ENCODE measurements around the gene GZMM. TPM values are rescaled to one million over a fixed set of nuclear protein-coding genes. Genes with fewer than 3 reads are reported as not detected.

The GZMM gene
- total and polyA plus RNA-seq, 2 of the 13 experiments (the other 11 are each of a cell fraction or from before 2014, with no cell fraction given): 0.07 TPM; not detected in 1

- TF ChIP-seq AGO1 (IDR thresholded peaks at IDR 0.05; ENCODE audit: low read depth, low read length, poor library complexity, severe bottlenecking) (peak; percentile 33), PBX2 (CRISPR knock-in tag; IDR thresholded peaks at IDR 0.05) (no peak), ATF1 (CRISPR knock-in tag; IDR thresholded peaks at IDR 0.05) (no peak), YY1 (IDR thresholded peaks at IDR 0.05; ENCODE audit: insufficient read depth, insufficient replicate concordance, low read depth, low read length) (peak; percentile 8), ATAD3A (CRISPR knock-in tag; IDR thresholded peaks at IDR 0.05) (no peak), ZBTB7B (CRISPR knock-in tag; IDR thresholded peaks at IDR 0.05) (peak; percentile 73; the same call in 1 of the 2 replicates), FOXJ3 (CRISPR knock-in tag; IDR thresholded peaks at IDR 0.05; ENCODE audit: borderline replicate concordance) (no peak), ZNF770 (CRISPR knock-in tag; IDR thresholded peaks at IDR 0.05) (peak; percentile 56), IRF9 (CRISPR knock-in tag; IDR thresholded peaks at IDR 0.05; ENCODE audit: borderline replicate concordance) (no peak), ZNF558 (CRISPR knock-in tag; IDR thresholded peaks at IDR 0.05; ENCODE audit: borderline replicate concordance) (no peak), CREB1 (IDR thresholded peaks at IDR 0.05) (0 out of 2 replicates have a peak, but pooled peaks have one; percentile 3), CREB1 (CRISPR knock-in tag; IDR thresholded peaks at IDR 0.05) (no peak), ZNF276 (CRISPR knock-in tag; IDR thresholded peaks at IDR 0.05; ENCODE audit: low read depth) (no peak), ZNF180 (CRISPR knock-in tag; IDR thresholded peaks at IDR 0.05; ENCODE audit: borderline replicate concordance, low read depth) (no peak), SP5 (CRISPR knock-in tag; IDR thresholded peaks at IDR 0.05; ENCODE audit: borderline replicate concordance, low read depth) (0 out of 2 replicates have a peak, but pooled peaks have one; percentile 31), AKAP8 (CRISPR knock-in tag; IDR thresholded peaks at IDR 0.05) (no peak), PRDM15 (CRISPR knock-in tag; IDR thresholded peaks at IDR 0.05) (peak; percentile 92), POLR2AphosphoS2 (IDR thresholded peaks at IDR 0.05; ENCODE audit: low read depth, low read length) (no peak), ZNF331 (CRISPR knock-in tag; IDR thresholded peaks at IDR 0.05) (0 out of 2 replicates have a peak, but pooled peaks have one; percentile 59)
These were observed 48.3 kb upstream of the GZMM start (continued) for GRCh38 chr19:495402-496111.

All from HepG2 (cell line).